DOHH2 (cell line): ENCODE results near the gene TNS1.

ENCODE experiments used
- H3F3A ChIP-seq: fragments of 200-600 bp; sonication (generic), shearing (Covaris generic); 2 replicates; pipeline ENCODE4 v1.6.0; 2016; ENCODE audit warnings: antibody characterized with exemption, mild to moderate bottlenecking; ENCODE audit not compliant: control insufficient read depth, insufficient read depth
- H3K27ac ChIP-seq: fragments of 200-600 bp; sonication (generic); 2 replicates; pipeline ENCODE4 v1.5.1; 2014; ENCODE audit warnings: low read depth, mild to moderate bottlenecking, low read length, moderate library complexity
- H3K27me3 ChIP-seq: fragments of 200-600 bp; sonication (generic); 2 replicates; pipeline ENCODE4 v1.6.1; 2014; ENCODE audit warnings: mild to moderate bottlenecking, low read length, mixed read lengths; ENCODE audit not compliant: control insufficient read depth
- H3K36me3 ChIP-seq: fragments of 200-600 bp; sonication (generic); 2 replicates; pipeline ENCODE4 v1.6.1; 2014; ENCODE audit warnings: mild to moderate bottlenecking, low read length, moderate library complexity, mixed read lengths; ENCODE audit not compliant: control insufficient read depth
- H3K4me1 ChIP-seq: fragments of 200-600 bp; sonication (generic); 2 replicates; pipeline ENCODE4 v1.6.1; 2014; ENCODE audit warnings: mild to moderate bottlenecking, low read length, mixed read lengths; ENCODE audit not compliant: control insufficient read depth
- H3K4me2 ChIP-seq: fragments of 200-600 bp; sonication (generic); 2 replicates; pipeline ENCODE4 v1.6.0; 2014; ENCODE audit warnings: mild to moderate bottlenecking, low read length, moderate library complexity
- H3K4me3 ChIP-seq: fragments of 200-600 bp; sonication (generic); 2 replicates; pipeline ENCODE4 v1.5.1; 2014; ENCODE audit warnings: mild to moderate bottlenecking, low read length, mixed read lengths
- H3K79me2 ChIP-seq: fragments of 200-600 bp; sonication (generic); 2 replicates; pipeline ENCODE4 v1.6.1; 2014; ENCODE audit warnings: mild to moderate bottlenecking, low read length, mixed read lengths; ENCODE audit not compliant: control insufficient read depth
- H3K9me2 ChIP-seq: fragments of 200-600 bp; sonication (generic); replicated peaks from 2 replicates; pipeline ENCODE4 v1.6.1; 2014; ENCODE audit warnings: mild to moderate bottlenecking, low read length, mixed read lengths; ENCODE audit not compliant: control insufficient read depth
- H3K9me3 ChIP-seq: fragments of 200-600 bp; sonication (generic); 2 replicates; pipeline ENCODE4 v1.6.1; 2014; ENCODE audit warnings: antibody characterized with exemption, low read length, mixed read lengths; ENCODE audit not compliant: control insufficient read depth, insufficient read depth
- H4K20me1 ChIP-seq: fragments of 200-600 bp; sonication (generic); 2 replicates; pipeline ENCODE4 v1.6.0; 2014; ENCODE audit warnings: low read depth, mild to moderate bottlenecking, antibody characterized with exemption, low read length, moderate library complexity; ENCODE audit not compliant: control insufficient read depth, insufficient read depth
- EZH2phosphoT487 ChIP-seq: fragments of 200-600 bp; sonication (generic); IDR thresholded peaks from 2 replicates; pipeline ENCODE4 v1.6.1; 2017; ENCODE audit warnings: borderline replicate concordance, mild to moderate bottlenecking, antibody characterized with exemption, low read length, moderate library complexity, mixed read lengths
- TF ChIP-seq, protein P1 (sequence below): fragments of 200-600 bp; sonication (generic); IDR thresholded peaks from one replicate; pipeline ENCODE4 v1.5.1; 2014; ENCODE audit warnings: antibody characterized with exemption, mild to moderate bottlenecking, low read depth, low read length; ENCODE audit not compliant: poor library complexity, severe bottlenecking

The TNS1 gene

DNA sequence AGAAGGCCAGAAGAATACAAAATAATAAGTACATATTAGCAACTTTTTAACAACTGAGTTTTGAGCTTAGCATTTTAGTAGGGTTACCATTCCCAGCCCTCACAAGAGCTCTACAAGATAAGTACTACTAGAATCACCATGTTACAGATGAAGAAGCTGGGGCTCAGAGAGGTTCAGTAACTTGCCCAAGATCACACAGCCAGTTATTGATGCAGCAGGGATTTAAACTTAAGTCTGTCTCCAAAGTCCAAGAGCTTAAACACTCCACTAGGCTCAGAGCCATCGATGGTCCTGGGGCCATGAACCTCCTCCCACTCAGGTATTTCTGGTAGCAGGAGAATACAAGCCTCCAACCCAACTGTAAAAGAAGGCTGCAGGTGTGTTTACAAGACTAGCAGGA lies 30.8 kb downstream of the TNS1 start:
- H3F3A ChIP-seq: no peaks in the 10 kb centered on the region
- no peaks in the 10 kb centered on the region for H3K36me3 ChIP-seq

DNA sequence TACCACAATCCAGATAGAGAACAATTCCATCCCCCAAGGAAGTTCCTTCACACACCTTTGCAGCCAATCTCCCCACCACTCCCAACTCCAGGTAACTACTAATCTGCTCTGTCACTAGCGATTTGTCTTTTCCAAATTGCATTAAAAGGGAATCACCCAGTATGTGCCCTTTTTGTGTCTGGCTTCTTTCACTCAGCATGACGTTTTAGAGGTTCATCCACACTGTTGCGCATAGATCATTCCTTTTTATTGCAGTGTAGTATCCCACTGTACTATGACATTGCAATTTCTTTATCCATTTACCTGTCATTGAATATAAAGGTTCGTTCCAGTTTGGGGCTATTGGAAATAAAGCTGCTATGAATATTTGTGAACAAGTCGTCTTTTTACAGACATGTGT lies 31.6 kb downstream of the TNS1 start:
- H3K9me3 ChIP-seq: no peaks in the 10 kb centered on the region
- H3K36me3 ChIP-seq: no peaks in the 10 kb centered on the region
- no peaks in the 10 kb centered on the region for H3K79me2 ChIP-seq
- no peaks in the 10 kb centered on the region for H4K20me1 ChIP-seq
- H3K4me1 ChIP-seq: no peaks in the 10 kb centered on the region
- no peak overlapping the region for H3K4me3 ChIP-seq
- H3K27me3 ChIP-seq: peaks cover 8% of the 10 kb centered on the region
- TF ChIP-seq, protein P1, sequence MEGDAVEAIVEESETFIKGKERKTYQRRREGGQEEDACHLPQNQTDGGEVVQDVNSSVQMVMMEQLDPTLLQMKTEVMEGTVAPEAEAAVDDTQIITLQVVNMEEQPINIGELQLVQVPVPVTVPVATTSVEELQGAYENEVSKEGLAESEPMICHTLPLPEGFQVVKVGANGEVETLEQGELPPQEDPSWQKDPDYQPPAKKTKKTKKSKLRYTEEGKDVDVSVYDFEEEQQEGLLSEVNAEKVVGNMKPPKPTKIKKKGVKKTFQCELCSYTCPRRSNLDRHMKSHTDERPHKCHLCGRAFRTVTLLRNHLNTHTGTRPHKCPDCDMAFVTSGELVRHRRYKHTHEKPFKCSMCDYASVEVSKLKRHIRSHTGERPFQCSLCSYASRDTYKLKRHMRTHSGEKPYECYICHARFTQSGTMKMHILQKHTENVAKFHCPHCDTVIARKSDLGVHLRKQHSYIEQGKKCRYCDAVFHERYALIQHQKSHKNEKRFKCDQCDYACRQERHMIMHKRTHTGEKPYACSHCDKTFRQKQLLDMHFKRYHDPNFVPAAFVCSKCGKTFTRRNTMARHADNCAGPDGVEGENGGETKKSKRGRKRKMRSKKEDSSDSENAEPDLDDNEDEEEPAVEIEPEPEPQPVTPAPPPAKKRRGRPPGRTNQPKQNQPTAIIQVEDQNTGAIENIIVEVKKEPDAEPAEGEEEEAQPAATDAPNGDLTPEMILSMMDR: no peak
- no peak for TF ChIP-seq EZH2phosphoT487
- no peaks in the 10 kb centered on the region for H3F3A ChIP-seq
- no peak overlapping the region for H3K4me2 ChIP-seq
- no peaks in the 10 kb centered on the region for H3K9me2 ChIP-seq
- H3K27ac ChIP-seq: no peak overlapping the region

More for the DNA sequence above, 30.8 kb downstream of the TNS1 start:
- Histone ChIP-seq H3K9me2 (no peaks in the 10 kb centered on the region), H3K4me2 (no peak overlapping the region), H4K20me1 (no peaks in the 10 kb centered on the region), H3K79me2 (no peaks in the 10 kb centered on the region), H3K27ac (no peak overlapping the region), H3K4me3 (no peak overlapping the region), H3K9me3 (no peaks in the 10 kb centered on the region), H3K4me1 (no peaks in the 10 kb centered on the region), H3K27me3 (peaks cover 8% of the 10 kb centered on the region)
- TF ChIP-seq, protein P1: no peak

DNA sequence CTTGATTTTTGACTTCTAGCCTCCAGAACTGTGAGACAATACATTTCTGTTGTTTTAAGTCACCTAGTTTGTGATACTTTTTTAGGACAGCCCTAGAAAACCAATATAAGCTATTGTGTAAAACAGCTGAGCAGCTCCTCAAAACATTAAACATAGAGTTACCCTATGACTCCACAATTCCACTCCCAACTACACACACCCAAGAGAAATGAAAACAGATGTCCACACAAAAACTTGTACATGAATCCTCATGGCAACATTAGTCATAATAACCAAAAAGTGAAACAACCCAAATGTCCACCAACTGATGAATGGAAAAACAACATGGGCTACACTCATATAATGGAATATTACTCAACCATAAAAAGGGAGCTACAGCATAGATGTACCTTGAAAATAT lies 32.6 kb downstream of the TNS1 start:
- Histone ChIP-seq H3K27ac (no peak overlapping the region), H3K4me1 (no peaks in the 10 kb centered on the region), H3K9me3 (no peaks in the 10 kb centered on the region), H4K20me1 (no peaks in the 10 kb centered on the region), H3K9me2 (no peaks in the 10 kb centered on the region), H3K4me3 (no peak overlapping the region), H3F3A (no peaks in the 10 kb centered on the region), H3K79me2 (no peaks in the 10 kb centered on the region), H3K4me2 (no peak overlapping the region), H3K36me3 (no peaks in the 10 kb centered on the region), H3K27me3 (peaks cover 8% of the 10 kb centered on the region)
- no peak for TF ChIP-seq EZH2phosphoT487
- TF ChIP-seq, protein P1: no peak

DNA sequence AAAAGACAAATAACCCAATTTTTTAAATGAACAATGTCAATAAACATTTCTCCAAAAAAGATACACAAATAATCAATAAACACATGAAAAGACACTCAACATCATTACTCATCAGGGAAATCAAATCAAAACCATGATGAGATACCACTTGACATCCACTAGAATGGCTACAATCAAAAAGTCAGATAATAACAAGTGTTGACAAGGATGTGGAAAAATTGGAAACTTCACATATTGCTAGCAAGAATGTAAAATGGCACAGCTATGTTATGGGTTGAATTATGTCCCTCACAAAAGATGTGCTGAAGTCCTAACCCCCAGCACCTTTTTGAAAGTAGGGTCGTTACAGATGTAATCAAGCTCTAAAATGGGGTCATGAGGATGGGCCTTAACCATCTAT lies 33.2 kb downstream of the TNS1 start:
- Histone ChIP-seq H3K36me3 (no peaks in the 10 kb centered on the region), H3K79me2 (no peaks in the 10 kb centered on the region), H3K4me2 (no peak overlapping the region), H3K9me2 (no peaks in the 10 kb centered on the region), H3K4me1 (no peaks in the 10 kb centered on the region), H3K27me3 (peaks cover 8% of the 10 kb centered on the region), H3F3A (no peaks in the 10 kb centered on the region), H4K20me1 (no peaks in the 10 kb centered on the region), H3K4me3 (no peak overlapping the region), H3K9me3 (no peaks in the 10 kb centered on the region), H3K27ac (no peak overlapping the region)
- TF ChIP-seq, protein P1: no peak
- TF ChIP-seq EZH2phosphoT487: no peak
